ENCODE measurements around the gene SYT12.

DNA sequence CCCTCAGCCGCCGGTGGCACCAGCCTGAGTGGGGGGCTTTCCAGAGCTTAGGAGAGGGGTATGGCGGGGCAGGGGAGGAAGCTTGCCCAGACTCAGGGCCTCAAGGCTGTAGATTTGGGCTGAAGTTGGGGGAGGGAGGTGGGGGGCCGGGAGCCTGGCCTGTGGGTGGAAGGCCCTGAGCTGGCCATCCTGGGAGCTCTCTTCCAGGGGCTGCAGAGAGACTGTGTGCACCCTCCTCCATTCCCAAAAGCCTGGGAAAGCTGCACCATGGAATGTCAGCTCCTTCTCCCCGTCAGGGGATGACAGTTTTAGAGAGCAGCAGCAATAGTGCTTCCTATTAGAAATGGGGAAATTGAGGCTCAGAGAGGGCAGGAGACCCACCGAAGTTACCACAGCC is 1.0 kb downstream of the SYT12 start:
- TF ChIP-seq CTCF (IDR thresholded peaks at IDR 0.05; ENCODE audit: low read length) (no peak), EZH2 (optimal IDR thresholded peaks at IDR 0.05; ENCODE audit: low read depth, low read length) (no peak)
